ELF-1 (cell line): ENCODE measurements around the gene CIITA.

Experiments
- DNase-seq: peaks from one replicate; pipeline ENCODE4 v3.0.0-alpha.2; 2016; ENCODE audit warnings: low read depth, low spot score

CIITA gene

DNA sequence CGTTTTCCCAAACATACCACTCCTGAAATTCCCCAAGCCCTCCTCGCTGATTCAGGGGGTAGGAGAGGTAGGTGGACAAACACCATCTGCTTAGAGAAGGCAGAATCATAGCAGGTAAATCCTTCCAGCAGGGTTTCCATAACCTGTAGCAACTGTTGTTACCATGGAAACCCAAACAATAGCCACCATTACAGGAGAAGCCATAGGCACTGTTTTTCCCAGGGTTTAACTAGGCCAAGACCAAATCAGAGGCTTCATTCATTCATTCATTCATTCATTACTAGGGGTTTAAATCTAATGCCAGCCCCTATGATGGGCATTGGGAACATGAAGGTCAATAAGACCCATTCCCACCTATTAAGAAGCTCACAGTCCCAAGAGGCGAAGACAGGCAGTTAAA, 25.5 kb upstream of the CIITA start:
- no peak for DNase-seq

DNA sequence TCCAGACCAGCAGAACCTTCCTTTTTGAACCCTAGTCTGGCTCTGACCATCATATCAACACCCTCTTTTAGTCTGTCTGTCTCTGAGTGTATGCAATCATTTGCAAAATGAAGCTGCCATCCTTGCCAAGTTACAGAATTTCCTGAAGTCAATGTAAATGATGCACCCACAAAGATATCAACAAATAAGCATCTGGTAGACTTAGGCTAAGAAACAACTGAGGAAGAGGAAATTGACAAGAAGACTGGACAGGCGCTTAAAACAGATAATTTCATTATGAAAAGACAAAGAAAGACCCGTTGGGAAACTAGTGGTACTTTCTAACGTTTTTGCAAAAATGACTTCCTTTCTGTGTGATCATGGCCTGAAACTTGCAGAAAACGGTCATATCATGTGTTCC, 24.7 kb upstream of the CIITA start:
- DNase-seq, result no peak

DNA sequence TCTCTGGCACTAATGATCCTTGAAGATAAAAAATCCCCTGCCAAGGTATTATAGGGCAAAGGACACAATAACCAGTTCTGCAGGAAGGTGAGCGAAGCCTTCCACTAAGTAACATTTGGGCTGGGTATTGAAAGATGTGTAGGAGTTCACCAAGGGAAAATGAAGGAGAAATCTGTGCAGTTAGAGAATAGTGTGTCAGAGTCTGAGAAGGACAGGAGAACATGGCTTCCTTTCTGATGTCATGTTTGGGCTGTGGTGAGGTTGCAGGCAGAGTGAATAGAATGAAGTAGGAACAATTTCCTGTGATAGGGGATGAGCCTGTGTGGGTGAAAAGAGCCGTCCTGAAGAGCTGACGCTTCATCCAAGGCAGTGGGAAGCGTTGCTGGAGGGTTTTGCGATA, 24.1 kb upstream of the CIITA start:
- DNase-seq, result no peak

DNA sequence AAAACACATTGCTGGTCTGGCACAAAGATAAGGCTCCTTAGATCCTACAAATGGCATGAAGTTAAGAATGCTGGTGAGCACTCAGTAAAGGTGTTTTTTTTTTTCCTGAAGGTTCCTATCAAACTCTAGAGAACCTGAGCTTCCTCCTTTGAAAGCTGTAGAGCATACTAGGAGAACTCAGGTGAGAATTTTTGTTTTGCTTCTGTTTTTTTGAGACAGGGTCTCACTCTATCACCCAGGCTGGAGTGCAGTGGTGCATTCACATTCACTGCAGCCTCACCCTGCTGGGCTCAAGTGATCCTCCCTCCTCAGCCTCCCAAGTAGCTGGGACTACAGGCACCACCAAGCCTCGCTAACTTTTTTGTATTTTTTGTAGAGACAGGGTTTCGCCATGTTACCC, 21.0 kb upstream of the CIITA start:
- no peak for DNase-seq

DNA sequence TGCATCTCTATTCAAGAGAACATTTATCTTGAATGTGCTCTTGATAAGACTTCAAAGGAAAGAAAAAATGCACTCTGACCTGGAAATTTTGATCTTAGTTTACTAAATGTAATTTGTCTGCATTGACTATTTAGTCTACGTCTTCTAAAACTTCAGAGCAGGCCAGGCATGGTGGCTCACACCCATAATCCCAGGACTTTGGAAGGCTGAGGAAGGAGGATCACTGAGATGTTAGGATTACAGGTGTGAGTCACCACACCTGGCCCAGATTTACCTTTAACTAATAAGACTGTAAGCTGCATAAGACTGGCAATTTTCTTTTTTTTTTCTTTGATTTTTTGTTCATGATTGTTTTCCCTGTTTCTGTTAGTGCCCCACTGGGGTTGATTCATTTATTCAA, 18.8 kb upstream of the CIITA start:
- DNase-seq, result no peak

DNA sequence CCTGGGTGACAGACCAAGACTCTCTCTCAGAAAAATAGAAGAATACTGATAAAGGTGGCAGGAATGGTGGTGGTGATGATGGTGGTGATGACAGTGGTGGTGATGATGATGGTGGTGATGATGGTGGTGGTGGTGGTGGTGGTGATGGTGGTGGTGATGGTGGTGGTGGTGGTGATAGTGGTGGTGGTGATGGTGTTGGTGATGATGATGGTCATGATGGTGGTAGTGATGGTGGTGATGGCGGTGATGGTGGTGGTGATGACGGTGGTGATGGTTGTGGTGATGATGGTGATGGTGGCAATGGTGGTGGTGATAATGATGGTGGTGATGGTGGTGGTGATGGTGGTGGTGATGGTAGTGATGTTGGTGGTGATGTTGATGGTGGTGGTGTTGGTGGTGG, 18.0 kb upstream of the CIITA start:
- DNase-seq, result no peak

DNA sequence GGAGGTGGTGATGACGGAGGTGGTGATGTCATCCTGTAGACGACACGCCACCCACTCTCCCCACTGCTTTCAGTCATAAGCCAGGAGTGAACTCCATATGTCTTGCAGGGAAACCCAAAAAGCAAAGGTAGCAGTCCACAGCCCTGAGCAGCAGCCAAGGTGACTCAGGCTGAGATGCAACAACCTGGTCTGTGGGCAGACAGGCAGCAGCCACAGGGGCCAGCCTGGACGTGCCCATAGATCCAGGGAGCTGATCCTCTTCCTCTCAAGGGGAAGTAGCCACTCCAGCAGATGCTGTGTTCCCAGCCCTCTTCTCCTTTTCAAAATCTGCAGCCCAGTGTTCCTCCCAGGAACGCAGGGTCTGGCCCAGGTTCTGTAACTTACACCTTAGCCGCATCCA, 17.3 kb upstream of the CIITA start:
- no peak for DNase-seq

DNA sequence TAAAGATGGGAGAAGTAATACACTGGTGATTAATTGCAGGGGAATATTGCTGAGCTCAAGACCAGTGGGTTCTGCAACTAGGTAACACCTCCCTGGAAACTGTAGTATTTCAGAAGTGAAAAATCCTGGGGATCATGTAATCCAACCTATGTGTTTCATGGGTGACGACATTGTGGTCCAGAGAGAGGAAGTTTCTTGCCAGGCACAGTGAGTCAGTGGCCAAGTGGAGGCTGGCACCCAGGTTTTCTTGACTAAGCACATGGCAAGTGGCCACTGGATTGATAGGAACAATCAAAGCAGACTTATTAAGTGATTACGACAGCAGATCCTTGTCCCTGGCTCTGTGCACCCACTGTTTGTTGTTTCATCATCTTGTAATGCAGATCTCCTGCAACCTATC, 14.6 kb upstream of the CIITA start:
- DNase-seq, result no peak

DNA sequence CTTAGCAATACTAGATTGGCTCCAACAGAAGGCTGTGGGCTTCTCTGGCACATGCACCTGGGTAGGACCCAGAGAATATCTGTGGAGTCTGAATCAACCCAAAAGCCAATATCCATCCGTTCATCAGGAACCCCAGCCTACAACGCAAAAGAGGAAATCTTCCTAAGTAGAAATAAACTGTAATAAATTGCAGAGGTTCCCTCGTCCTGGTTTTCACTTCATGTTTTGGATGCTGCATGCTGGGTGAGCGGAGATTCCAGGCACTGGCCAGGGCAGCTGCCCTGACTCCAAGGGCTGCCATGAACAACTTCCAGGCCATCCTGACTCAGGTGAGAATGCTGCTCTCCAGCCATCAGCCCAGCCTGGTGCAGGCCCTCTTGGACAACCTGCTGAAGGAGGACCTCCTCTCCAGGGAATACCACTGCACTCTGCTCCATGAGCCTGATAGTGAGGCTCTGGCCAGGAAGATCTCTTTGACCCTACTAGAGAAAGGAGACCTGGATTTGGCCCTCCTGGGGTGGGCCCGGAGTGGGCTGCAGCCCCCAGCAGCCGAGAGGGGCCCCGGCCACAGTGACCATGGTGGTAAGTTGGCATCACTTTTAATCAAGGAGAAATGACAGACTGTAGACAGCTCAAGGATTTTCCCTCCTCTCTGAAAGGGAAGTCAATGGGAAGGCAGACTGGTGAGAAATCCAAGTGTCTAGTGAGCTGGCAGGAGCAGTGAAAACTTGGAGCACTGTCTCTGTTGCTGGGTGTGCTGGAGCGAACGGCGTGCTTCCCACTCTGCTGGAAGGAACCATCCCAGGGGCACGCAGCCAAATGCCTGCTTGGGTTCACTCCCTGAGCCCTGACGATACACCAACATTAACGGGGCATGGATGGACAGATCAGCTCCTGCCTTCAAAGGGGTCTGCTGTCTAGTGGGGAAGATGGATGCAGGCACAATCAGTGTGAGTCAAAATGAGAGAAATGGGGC, 10.7 kb upstream of the CIITA start:
- no peak for DNase-seq

DNA sequence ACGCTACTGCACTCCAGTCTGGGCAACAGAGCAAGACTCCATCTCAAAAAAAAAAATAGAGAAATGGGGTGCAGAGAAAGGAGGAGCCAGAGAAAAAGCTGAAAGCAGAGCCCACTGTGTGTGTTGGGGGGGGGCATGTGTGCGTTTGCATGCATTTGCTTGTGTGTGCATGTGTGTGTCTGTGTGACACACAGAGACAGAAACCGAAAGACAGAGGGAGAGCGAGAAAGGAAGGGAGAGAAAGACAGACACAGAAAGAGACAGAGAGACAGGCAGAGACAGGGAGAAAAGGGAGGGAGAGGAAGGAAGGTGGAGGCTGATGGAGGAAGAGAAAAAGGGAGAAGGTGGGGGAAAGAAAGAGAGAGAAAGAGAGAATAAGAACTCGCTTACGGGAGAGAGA, 9.8 kb upstream of the CIITA start:
- no peak for DNase-seq

DNA sequence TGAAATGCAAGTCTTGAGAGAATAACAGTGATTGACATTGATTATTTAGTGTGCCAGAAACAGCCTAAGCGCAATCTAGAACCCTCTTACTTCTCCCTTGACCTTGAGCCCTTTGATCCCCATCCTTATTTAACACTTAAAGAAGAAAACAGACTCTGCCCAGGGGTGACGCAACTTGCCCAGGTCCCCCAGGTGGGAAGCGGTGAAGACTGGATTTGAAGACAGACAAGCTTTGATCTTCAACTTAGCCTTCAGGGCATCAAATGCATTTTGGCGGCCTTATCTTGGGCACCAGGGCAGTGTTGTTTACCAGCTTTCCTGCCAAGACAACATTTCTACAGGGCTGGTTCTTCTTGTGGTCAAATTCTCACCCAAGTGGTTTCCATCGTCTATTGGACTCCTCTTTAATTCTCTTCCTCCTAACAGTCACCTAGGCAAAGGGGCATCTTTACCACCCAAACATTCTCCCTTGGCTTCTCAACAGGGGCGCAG, 8.9 kb upstream of the CIITA start:
- DNase-seq, result no peak

DNA sequence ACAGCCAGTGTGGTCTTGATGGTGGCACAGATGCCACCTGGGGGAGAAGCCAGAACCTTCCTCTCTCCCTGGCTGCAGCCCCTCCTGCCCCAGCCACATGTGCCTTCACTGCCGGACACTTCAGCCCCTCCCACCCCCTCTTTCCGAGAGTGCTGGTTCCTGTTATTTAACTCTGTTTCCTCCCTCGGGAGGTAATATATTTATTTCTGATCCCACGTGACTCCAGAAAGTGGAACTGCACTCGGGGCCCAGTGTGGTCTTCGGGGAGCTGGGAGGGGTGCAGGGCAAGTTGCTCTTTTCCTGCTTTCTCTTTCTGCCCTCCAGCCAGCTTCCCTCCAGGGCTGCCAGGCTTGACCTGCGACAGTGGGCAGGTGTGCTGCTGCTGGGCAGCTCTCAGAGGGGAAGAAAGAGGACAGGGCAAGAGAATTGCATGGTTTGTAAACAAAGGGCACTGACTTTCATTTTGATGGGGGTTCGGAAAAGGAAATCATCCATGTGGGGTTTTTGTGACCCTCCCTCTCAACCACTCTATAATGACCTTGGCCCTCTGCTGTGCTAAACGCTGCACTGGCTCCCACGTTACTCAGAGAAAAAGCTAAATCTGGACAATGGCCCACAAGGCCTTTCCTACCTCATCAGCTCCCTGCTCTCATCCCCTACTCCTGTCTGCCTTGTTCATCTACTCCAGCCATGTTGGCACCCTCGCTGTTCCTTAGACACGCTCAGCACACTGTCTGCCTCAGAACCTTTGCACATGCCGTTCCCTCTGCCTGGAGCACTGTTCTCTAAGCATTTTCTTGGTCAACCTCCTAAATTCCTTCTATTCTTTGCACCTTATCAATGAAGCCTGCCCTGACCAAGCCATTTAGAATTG, 8.2 kb upstream of the CIITA start:
- DNase-seq, result no peak

DNA sequence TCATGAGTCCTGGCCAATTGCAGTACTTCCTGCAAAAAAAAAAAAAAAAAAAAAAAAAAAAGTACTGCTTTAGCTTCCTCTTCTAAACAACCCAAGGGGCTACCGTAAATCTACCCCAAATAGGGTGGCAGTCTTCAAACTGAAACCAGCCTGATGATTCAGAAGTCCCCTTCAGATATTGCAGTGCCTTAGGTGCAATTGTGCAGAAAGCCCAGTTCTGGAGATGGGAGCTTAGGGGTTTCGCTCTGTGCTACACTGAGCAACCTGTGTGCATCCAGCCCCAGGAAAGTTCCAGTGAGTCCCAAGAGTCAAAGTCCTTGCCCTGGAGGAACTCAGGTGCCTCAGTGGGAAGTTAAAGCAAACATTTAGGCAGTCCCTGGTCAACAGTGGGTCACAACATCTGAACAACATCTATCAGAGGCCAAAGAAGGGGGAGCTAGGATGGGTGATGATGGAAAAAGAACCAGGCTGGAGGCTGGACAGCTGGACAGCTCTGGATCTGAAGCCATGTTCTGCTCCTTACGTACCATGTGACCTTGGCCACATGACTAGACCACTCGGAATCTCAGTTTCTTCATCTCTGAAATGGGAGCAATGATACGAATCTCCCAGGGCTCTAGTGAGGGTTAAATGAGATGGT, 6.7 kb upstream of the CIITA start:
- DNase-seq, result no peak

DNA sequence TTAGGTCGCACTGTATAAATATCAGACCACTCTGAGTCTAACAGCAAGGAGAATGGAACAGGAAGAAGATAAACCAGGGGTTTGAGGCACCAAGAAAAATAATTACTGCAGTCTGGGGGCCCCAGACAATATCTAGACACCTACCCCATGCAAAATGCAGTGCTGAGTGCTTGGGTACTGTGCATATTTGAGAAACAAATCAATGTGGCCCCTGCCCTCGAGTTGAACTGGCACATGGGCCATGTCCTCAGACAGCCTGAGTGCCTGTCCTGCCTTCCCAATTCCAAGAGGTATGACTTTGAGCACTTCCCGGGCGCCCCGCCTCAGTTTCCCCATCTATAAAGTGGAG, 6.2 kb upstream of the CIITA start:
- no peak for DNase-seq

DNA sequence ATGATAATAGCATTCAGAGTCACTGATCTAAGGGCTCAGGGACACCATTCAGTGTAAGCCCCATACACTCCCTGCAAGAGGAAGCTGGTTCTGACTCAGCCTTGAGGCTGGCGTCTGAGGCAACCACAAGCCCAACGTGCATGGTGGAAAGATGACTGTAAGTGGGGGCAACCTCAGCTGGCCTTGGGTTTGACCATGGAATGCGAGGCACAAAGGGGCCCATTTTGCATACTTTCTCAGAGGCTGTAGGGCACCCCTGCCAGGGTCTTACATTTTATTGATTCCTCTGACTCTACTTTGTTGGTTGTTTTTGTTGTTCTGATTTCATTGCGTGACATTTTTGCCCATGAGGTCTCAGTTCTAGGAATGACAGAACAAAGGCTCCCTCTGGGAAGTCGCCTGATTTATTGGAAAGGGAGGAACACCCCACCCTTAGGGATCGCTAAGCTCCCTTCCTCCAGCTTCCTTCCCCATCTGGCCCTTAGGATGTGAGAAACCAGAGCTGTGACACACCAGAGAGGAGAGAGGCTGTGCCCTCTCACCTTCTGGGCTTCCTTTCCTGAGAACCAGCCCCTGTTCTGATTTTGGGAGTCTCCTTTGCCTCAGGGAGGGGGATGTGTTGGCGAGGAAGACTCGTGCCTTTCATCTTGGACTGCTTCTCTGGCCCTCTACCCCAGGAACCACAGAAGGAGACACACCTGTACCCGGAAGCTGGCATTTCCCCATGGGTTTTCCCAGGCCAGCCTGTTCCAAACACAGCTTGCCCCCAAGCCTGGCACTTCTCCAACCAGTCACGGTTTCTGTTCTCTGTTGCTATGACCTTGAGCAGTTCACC, 5.6 kb upstream of the CIITA start:
- DNase-seq, result no peak

DNA sequence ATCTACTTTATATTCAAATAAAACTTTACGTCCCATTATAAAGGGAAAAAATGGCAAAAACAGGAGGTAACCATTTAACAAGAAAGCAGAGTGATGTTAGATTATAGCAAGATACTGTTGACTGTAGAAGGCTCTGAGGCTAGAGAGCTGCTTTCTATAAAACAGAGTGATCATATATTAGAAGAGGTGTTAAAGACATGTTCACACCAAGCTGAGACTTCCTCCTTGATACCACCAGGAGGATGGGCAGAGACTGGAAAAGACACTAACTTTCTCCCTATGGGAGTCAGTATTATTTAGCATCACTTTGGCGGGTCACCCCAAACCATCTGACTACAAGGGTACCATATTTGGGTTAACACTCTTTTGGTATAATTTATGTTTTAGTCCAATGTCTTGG, 687 bp upstream of the CIITA start:
- no peak for DNase-seq

DNA sequence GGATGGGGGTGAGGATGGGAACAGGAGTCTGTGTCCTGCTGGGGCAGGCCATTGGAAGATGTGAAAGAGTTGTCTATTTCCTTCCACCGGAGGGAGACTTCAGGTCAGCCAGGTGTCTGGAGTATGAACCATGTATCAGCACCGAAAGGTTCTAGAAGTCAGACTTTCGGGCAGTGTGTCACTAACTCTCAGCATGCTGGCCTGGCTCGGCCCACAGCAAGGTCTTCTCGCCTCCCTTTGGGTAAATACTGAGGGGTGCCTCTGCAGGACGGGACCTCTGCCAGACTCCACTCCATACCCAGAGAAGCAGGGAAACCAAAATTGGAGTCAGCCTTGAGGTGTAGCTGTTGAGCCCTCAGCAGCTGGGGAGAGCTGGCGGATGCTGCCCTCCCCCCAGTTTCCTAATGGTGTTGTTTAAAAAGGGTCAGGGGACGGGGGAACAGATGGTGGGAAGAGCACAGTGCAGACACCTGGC, 507 bp downstream of the CIITA start:
- DNase-seq, result no peak

DNA sequence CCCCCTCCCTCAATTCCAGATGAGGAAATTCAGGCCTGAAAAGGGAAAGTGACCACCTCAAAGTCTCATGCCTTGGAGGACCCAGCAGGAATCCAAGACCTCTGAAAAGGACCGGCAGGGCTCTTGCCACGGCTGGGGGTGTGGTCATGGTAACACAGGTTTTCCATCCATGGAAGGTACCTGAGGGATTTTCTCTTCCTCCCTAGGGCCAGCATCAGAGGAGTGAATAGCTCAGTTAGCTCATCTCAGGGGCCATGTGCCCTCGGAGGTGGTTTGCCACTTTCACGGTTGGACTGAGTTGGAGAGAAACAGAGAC, 1.3 kb downstream of the CIITA start:
- no peak for DNase-seq

DNA sequence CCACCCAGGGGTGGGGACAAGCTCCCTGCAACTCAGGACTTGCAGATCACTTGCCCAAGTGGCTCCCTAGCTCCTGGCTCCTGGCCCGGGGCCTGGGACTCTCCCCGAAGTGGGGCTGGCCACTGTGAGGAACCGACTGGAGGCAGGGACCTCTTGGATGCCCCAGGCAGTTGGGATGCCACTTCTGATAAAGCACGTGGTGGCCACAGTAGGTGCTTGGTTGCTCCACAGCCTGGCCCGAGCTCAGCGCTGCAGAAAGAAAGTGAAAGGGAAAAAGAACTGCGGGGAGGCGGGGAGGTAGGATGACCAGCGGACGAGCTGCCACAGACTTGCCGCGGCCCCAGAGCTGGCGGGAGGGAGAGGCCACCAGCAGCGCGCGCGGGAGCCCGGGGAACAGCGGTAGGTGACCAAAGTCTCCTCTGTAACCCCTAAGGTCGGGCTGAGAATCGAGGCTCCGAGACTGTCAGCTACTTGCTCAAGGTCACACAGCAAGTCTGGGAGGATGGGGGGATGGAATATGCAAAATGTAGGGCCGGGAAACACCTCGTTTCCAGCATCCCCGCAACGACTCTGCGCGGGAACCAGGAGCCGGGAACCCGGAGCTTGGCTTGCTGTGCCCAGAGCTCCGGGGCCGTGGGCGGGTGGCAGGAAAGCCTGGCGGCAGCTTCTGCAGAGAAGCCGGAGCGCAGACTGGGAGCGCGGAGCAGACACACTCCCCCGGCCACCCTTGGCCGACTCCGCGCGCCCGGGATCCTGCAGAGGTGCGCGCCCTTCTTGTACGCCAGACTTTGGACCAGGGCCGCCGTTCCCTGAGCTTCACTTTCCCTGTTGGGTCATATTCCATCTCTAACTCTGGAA, 1.9 kb downstream of the CIITA start:
- no peak for DNase-seq
